ENCODE results near the gene FHL2. TPM values are rescaled to one million over a fixed set of nuclear protein-coding genes. Genes with fewer than 3 reads are reported as not detected.

Gene FHL2, protein sequence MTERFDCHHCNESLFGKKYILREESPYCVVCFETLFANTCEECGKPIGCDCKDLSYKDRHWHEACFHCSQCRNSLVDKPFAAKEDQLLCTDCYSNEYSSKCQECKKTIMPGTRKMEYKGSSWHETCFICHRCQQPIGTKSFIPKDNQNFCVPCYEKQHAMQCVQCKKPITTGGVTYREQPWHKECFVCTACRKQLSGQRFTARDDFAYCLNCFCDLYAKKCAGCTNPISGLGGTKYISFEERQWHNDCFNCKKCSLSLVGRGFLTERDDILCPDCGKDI
- total RNA-seq (2022; extraction: Qiagen RNA extraction; ENCODE audit: low read depth): 66.7 to 89.2 TPM (median 79.7 TPM) in 5 replicates

DNA sequence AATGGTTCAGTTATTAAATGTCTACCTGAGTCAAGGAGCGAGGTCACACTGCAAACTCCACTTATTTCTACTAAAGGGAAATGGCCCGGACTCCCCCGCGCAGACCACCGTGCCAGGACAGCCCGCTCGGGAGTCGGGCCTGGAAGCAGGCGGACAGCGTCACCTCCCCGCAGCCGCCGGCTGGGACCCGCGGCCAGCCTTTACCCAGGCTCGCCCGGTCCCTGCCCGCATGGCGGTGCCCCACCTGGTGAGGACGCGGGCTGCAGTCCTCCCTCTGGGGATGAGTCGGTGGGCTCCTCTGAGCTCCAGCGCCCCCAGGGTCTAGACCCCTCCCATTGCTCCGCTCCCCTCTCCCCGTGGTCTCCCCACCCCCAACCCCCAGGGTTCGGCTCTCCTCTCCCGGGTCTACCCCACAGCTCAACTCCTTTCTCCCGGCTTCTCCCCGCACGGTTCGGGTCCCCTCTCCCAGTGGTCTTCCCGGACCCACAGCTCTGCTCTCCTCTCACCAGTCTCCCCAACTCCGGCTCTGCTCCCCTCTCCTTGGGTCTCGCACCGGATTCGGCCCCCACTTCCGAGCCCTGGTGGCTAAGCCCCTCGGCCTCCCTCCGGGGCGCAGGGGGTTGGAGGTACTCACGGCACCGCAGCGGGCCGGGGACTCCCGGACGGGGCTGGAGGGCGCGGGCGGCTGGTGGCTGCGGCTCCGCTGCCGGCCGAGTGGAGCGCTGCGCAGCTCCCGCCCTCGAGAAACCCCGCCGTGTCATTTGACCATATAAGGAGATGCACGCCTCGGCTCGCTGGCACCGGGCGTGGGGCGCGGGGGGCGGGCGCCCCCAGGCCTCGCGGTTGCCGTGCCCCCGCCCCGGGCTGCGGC lies at the start of gene FHL2:
TSS of gene FHL2 (minus strand) at position 716 of the 871 bp plus-strand sequence. CDS start 12,535 bp downstream, outside the sequence.

DNA sequence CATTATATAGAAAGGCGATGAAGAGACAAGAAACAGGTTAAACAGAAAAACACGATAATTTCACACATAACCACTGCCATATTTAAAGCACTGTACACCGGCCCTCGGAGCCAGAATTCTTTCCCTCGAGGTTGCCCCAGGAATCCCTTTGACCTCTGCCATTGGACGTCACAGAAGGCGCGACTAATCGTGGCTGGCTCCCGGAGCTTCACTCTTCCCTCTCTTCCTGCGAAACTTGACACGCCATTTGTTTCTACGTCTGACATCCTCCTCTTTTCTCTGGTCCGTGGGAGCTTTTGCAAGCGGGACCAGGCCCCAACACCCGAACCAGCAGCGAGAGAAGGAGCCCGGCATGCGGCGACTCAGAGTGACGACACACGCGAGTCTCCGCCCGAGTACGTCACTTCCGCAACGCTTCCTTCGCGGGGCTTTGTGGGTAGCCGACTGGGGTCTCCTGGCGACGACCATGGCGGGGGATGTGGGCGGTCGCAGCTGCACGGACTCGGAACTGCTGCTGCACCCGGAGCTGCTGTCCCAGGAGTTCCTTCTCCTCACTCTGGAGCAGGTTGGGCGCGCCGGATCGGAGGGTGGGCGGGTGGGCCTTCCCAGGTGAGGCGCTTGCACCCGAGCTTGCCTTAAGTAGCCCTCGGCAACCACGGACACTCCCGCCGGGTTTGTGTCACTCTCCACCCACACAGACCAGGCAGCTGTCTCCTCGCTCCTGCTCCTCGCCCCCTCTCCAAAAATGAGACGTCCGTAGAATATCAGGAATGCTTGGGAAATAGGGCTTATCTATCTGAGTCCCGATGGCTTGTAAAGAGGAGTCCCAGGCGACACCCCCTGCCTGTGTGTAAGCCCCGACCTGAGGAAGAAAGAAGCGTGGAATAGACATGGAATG lies 61.5 kb downstream of the FHL2 start, which contains the start of gene C2orf49:
TSS of gene C2orf49 (plus strand) at position 419 of the 898 bp plus-strand sequence. CDS start at position 467, 48 bp downstream.

DNA sequence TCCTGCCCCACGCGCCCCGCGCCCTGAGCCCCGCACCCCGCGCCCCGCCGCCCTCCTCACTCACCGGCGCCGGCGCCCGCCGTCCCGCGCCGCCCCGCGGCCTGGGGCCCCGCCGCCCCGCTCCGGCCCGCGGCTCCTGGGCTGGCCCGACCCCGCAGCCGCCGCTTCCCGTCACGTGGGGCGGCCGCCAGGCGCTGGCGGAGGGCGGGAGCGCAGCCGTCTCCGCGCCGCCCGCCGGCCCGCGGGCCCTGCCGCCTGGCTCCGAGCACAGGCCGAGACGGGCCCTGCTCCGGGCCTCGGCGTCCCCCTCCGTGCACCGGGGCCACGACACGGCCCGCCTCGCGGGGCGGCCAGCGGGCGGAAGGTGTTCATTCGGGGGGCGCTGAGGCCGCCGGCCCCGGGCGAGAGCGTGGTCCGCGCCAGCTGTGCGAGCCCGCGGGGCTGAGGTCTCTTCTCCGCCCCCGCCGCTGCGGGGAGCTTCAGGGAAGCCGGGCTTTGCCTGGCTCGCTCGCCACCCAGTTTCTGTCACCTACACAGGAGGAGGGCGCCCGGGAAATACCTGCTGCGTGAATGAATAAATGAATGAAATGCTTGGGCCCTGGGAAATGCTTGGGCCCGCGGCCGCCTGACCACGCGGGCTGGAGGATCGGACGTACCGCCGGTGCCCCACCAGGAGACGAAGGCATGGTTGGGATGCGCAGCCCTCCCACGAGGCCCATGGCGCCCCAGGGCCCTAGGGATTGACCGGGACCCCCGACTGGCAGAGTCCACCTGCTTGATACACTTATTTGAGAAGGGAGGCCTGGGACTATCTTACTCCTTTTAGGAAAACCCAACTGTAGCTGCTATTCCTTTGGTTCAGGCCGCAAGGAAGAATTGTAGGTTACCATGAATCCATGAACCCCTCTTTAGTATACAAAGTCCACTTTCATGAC lies 69.0 kb downstream of the FHL2 start, which contains the start of gene TGFBRAP1:
TSS of gene TGFBRAP1 (minus strand) at position 175 of the 935 bp plus-strand sequence. CDS start 21,434 bp downstream, outside the sequence.

Other genes with a start within 250 kb of the FHL2 start
- not detected in 5 replicates for gene GPR45, start 157.3 kb downstream of the FHL2 start, total RNA-seq (2022; extraction: Qiagen RNA extraction; ENCODE audit: low read depth)
- 14.8 to 17.2 TPM (median 16.9 TPM) in 5 replicates for gene TGFBRAP1, start 69.3 kb downstream of the FHL2 start, total RNA-seq (2022; extraction: Qiagen RNA extraction; ENCODE audit: low read depth)
- gene C2orf49, start 61.5 kb downstream of the FHL2 start, total RNA-seq (2022; extraction: Qiagen RNA extraction; ENCODE audit: low read depth): 13.8 to 18.7 TPM (median 14.7 TPM) in 5 replicates